GM10266 (cell line): Measurements from ENCODE around the gene PLA2G2F.

Experiments used
- DNase-seq: peaks from one replicate; pipeline ENCODE4 v3.0.0; 2012; ENCODE audit errors: extremely low spot score
- TF ChIP-seq, protein P1 (sequence below): IDR thresholded peaks from 2 replicates; pipeline ENCODE4 v1.5.1; 2012; ENCODE audit warnings: mild to moderate bottlenecking, low read depth; ENCODE audit not compliant: control insufficient read depth, insufficient read depth; ENCODE audit errors: missing control alignments

The PLA2G2F gene, protein sequence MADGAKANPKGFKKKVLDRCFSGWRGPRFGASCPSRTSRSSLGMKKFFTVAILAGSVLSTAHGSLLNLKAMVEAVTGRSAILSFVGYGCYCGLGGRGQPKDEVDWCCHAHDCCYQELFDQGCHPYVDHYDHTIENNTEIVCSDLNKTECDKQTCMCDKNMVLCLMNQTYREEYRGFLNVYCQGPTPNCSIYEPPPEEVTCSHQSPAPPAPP

DNA sequence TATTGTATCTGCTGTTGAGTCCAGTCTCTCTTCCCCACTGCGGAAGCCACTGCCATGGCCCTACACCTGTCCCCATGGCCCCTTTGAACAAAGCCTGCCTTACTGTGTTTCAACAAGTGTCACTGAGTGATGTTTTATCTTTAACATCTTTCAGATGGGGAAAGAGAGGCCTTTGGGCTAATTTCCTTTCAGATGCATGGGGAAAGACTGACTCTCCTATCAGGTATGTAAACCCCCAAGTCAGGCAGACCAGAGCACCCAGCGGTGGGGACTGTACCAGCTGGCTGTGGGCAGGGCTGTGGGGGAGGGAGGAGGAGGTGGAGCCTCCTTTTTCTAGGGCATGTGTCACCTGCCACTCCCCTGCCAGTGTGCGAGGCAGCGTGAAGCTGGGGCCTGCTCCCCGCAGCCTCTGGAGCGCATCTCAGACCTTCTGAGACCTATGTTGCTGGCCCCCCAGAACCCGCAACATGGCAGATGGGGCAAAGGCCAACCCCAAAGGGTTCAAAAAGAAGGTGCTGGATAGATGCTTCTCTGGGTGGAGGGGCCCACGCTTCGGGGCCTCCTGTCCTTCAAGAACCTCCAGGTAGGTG is at the start of gene PLA2G2F:
PLA2G2F (plus strand) TSS at position 363 of the 590 bp plus-strand sequence; CDS start at position 468, 105 bp downstream.
- TF ChIP-seq, protein P1, sequence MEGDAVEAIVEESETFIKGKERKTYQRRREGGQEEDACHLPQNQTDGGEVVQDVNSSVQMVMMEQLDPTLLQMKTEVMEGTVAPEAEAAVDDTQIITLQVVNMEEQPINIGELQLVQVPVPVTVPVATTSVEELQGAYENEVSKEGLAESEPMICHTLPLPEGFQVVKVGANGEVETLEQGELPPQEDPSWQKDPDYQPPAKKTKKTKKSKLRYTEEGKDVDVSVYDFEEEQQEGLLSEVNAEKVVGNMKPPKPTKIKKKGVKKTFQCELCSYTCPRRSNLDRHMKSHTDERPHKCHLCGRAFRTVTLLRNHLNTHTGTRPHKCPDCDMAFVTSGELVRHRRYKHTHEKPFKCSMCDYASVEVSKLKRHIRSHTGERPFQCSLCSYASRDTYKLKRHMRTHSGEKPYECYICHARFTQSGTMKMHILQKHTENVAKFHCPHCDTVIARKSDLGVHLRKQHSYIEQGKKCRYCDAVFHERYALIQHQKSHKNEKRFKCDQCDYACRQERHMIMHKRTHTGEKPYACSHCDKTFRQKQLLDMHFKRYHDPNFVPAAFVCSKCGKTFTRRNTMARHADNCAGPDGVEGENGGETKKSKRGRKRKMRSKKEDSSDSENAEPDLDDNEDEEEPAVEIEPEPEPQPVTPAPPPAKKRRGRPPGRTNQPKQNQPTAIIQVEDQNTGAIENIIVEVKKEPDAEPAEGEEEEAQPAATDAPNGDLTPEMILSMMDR = no peak
- DNase-seq = no peak

DNA sequence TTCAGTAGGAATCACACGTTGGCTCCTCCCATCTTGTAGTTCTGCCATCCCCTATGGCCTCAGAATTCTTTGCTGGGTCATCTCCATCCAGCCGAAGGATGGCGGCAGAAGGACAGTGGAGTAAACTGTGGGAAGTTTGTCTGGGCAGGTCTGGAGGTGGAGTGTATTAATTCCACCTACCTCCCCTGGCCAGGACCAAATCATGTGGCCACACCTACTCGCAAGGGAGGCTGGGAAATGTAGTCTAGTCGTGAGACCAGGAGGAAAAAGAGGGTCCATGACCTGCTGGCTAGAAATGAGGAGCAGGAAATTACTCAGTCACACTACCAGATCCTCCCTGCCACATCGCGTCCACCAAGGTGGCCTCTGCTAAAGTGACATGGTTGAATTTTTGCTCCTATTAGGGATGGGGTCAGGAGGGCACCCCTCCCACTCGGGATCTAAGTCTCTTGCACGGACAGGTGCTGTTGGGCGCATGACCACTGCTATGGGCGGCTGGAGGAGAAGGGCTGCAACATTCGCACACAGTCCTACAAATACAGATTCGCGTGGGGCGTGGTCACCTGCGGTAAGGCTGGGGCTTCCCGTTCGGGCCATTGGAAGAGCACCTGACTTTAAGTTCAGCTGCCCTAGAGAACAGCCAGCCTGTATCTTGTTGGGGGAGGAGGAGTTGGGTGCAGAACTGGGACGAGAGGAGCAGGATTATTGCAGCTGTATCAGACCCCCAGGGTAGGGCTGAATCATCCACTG is 49.6 kb upstream of the PLA2G2F start:
- DNase-seq = no peak
- TF ChIP-seq, protein P1 = no peak

DNA sequence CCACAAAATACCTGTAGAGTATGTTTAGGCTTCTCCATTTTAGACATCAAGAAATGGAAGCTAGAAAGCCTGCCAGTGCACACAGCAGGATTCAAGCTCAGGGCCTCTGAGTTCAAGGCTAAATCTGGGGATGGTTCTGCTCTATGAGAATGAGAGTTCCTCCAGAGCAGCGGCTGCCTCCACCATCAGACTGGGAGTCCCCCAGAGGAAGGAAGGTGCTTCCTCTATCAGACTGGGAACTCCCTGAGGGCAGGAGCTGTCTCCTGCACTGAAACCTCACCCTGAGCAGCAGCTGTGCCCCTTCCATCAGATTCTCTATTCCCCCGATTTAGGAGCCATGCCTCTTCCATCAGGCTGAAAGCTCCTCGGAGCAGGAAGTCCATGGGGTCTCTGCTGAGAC is 49.0 kb upstream of the PLA2G2F start:
- TF ChIP-seq, protein P1 = no peak
- no peak for DNase-seq

DNA sequence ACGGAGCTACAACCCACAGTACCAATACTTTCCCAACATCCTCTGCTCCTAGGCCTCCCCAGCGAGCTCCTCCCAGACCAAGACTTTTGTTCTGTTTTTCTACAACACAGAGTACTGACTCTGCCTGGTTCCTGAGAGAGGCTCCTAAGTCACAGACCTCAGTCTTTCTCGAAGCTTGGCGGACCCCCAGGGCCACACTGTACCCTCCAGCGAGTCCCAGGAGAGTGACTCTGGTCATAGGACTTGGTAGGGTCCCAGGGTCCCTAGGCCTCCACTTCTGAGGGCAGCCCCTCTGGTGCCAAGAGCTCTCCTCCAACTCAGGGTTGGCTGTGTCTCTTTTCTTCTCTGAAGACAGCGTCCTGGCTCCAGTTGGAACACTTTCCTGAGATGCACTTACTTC is 48.5 kb upstream of the PLA2G2F start:
- DNase-seq = no peak
- TF ChIP-seq, protein P1 = no peak

DNA sequence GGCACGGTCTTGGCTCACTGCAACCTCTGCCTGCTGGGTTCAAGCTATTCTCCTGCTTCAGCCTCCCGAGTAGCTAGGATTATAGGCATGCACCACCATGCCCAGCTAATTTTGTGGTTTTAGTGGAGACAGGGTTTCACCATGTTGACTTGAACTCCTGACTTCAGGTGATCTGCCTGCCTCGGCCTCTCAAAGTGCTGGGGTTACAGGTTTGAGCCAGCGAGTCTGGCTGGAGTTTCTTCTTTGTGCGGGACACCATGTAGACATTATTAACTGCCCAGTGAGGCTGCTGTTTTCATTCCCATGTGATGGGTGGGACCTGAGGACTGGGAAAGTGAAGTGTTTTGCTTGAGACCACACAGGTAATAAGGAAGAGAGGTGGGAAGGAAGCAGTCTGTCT is 45.8 kb upstream of the PLA2G2F start:
- TF ChIP-seq, protein P1 = no peak
- DNase-seq = no peak

DNA sequence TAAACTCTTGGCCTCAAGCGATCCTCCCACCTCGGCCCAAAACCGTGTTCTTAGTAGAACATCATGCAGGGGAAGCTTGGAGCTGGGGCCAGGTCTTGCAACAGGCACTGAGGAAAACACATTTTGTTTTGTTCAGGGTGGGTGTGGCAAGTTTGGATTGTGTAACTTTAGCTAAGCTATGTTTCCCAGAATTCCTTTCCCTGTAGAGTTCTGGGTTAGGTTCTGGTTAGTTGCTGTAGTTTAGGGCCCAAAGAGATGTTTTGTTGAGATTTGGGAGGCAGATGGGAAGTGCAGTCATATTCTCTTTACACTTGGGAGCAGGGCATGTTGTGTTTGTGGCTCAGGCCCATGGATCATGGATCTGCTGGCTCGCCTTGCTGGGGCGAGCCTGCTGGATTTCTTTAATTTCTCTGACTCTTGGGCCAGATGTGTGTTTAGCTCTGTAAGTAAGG is 45.2 kb upstream of the PLA2G2F start:
- DNase-seq = no peak
- TF ChIP-seq, protein P1 = no peak
